ENCODE results near the gene MYO3B.
"Not testable (repeated sequence)": the region's sequence is repeated elsewhere in the genome, so short reads cannot be mapped to it uniquely, and the experiment has no call there.

The MYO3B gene

DNA sequence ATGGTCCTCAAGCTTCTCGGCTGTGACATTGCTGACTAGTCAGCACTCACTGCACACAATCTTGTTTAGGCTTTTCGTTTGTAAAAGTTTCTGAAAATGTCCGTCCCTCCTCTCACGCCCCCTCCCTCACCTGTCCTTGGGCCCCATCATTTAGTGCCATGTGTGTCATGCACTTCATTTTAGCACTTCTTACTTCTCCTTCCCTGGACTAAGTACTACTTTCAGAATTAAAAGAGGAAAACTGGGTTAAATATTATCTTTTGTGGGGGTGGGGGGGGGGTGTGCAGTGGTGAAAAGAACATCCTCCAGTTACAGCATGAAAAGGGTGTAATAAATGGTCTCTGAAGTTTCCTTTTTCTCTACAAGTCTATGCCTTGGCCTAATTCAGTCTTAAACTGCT lies 355.2 kb downstream of the MYO3B start:
- DNase-seq, result no peak
- TF ChIP-seq GATA1 (IDR thresholded peaks at IDR 0.05; ENCODE audit: low read depth, low read length) (no peak), POLR2A (IDR thresholded peaks at IDR 0.05; ENCODE audit: low read length) (no peak)

DNA sequence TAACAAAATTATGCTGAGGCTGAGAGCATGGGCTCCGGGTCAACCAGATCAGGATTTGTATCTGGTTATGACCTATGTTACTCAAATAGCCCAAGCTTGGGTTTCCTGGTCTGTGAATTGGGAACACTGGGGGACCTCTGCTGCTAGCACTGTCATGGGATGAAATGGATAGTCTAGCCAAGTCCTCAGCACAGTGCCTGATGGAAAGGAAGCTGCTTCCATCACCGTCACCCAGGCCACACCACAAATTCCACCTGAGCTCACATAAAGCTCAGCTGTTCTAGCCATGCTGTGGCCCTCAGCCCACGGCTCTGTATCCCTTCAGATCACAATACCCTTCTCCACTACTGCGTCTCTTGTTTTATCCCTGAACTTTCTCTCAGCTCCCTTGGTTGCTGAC lies 357.6 kb downstream of the MYO3B start:
- no peak for DNase-seq
- no peak for TF ChIP-seq POLR2A (IDR thresholded peaks at IDR 0.05; ENCODE audit: low read length)
- TF ChIP-seq GATA1 (IDR thresholded peaks at IDR 0.05; ENCODE audit: low read depth, low read length), result no peak

DNA sequence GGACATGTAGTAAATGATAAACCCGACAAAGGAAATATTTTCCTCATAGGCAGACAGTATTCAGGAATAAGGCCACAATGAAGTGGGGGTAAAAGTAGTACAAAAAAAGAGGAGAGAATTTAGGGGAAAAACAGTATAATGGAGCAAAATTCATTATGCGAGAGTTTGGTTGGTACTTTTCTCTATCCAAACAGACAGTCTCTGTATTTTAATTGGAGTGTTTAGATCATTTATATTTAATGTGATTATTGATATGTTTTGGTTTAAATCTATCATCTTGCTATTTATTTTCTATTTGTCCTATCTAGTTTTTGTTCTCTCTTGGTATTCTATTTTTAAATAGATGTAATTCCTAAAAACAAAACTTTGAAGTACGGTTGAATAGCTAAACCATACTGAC lies 366.9 kb downstream of the MYO3B start:
- no peak for TF ChIP-seq GATA1 (IDR thresholded peaks at IDR 0.05; ENCODE audit: low read depth, low read length)
- no peak for TF ChIP-seq POLR2A (IDR thresholded peaks at IDR 0.05; ENCODE audit: low read length)

DNA sequence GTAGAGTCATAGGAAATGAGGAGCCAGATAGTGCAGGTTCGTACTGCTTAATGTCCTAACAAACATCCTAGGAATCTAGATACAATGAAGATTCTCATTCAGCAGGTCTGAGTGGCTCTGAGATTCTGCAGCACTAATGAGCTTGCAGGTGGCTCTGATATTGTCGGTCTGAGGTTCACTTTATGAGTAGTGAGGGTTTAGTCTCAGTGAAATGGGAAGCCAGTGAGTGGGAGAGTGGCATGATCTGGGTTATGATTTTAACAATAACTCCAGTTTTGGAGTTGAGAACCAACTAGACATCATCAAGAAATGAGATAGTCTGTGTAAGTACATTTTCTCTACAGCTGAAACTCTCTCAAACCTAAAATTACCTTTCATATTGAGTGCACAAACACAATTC lies 370.4 kb downstream of the MYO3B start:
- TF ChIP-seq GATA1 (IDR thresholded peaks at IDR 0.05; ENCODE audit: low read depth, low read length) (no peak), POLR2A (IDR thresholded peaks at IDR 0.05; ENCODE audit: low read length) (no peak)
- DNase-seq, result no peak

More for the DNA sequence above, 366.9 kb downstream of the MYO3B start:
- no peak for DNase-seq

DNA sequence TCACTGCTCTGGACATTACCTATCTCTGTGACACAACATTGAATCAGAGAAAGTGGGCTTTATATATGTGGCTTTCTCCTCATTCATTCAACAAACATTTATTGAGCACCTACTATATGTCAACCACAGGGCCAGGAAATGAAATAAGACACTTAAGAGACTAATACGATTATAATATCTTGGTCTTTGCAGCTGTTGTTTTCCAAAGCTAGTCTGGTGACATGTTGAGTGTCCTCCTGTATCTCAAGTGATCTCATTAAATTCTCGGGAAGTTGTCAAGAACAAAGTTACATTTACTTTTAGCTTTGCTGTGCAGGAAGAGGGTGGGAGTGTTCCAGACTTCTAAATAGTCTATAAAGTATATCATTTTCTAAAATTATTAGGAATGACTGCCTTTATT lies 372.6 kb downstream of the MYO3B start:
- TF ChIP-seq GATA1 (IDR thresholded peaks at IDR 0.05; ENCODE audit: low read depth, low read length) (no peak), POLR2A (IDR thresholded peaks at IDR 0.05; ENCODE audit: low read length) (no peak)
- no peak for DNase-seq

DNA sequence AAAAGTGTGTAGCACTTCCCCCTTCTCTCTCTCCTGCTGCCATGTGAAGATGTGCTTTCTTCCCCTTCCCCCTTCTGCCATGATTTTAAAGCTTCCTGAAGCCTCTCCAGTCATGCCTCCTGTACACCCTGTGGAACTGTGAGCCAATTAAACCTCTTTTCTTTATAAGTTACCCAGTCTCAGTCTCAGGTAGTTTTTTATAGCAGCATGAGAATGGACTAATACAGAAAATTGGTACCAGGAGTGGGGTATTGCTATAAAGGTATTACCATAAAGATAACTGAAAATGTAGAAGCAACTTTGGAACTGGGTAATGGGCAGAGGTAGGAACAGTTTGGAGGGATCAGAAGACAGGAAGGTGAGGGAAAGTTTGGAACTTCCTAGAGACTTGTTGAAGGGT lies 374.0 kb downstream of the MYO3B start:
- not testable (repeated sequence) for DNase-seq

DNA sequence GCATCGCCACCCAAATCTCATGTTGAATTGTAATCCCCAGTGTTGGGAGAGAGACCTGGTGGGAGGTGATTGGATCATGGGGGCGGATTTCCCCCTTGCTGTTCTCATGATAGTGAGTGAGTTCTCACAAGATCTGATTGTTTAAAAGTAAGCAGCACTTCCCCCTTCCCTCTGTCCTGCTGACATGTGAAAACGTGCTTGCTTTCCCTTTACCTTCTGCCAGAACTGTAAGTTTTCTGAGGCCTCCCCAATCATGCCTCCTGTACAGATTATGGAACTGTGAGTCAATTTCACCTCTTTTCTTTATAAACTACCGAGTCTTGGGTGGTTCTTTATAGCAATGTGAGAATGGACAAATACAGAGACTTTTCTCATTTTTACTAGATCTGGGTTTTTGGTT lies 375.8 kb downstream of the MYO3B start:
- TF ChIP-seq POLR2A (IDR thresholded peaks at IDR 0.05; ENCODE audit: low read length), result no peak
- TF ChIP-seq GATA1 (IDR thresholded peaks at IDR 0.05; ENCODE audit: low read depth, low read length), result no peak
- DNase-seq, result no peak

DNA sequence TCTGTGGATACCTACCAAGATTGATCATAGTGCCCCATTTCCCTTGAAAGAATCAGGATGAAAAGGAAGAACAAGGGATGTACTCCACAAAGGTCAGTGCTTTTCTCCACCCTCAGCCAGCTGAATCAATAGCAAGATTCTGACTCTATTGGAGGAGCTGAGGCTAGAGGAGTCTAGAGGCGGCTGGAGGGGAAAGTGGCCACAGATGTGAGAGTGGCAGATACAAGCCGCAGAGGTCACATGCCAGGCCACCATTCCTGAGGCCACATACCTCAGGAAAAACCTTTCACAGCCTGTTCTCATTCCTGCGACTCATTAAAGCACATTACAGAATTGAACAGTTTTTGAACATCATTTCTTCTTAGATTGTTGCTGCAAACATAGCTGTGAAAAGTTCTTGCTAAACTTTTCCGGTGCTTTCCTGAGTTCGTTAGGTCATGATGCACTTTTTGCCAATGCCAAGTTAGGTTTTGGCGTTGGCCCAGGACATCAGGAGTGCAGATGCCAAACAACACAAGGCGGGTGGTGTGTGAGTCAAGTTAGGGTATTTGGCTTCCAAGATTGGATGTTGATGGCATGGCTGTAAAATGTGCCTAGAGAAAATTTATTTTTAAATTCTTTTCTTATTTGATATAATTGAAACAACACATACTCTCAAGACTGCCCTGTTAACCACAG lies 376.5 kb downstream of the MYO3B start:
- DNase-seq, result no peak
- TF ChIP-seq POLR2A (IDR thresholded peaks at IDR 0.05; ENCODE audit: low read length), result no peak
- TF ChIP-seq GATA1 (IDR thresholded peaks at IDR 0.05; ENCODE audit: low read depth, low read length), result no peak

DNA sequence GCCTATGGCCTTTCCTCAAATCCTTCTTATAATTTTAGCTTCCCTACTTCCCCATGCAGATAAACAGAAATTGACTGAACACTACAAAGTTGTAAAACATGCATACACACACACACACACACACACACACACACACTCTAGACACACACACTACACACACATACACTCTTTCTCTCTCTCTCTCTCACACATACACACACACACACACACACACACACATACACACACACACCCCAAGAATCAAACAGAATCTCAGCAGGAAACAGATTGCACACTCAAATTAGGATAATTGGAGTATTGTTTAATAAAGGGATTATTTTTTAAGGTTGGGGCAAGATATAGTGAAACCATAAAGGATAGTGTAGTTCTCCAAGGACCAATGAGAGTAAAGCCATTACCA lies 385.0 kb downstream of the MYO3B start:
- TF ChIP-seq GATA1 (IDR thresholded peaks at IDR 0.05; ENCODE audit: low read depth, low read length), result no peak
- no peak for TF ChIP-seq POLR2A (IDR thresholded peaks at IDR 0.05; ENCODE audit: low read length)

DNA sequence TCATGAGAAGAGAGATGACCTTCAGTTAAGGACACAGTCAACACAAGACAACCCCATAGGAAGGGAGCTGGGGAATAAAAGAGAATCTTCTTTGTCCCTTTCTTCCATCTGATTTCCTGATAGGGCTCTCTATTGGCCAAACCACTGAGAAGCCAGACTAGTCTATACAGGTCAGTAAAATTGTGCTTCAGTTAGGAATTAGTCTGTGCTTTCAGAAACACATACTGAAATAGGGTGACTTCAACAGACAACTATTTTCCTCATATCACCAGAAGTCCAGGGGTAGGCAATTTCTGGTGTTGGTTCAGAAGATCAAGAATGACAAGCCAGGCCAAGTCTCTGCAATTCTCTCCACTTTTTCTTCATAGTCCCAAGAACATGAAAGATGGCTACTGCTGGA lies 385.5 kb downstream of the MYO3B start:
- no peak for TF ChIP-seq GATA1 (IDR thresholded peaks at IDR 0.05; ENCODE audit: low read depth, low read length)
- no peak for TF ChIP-seq POLR2A (IDR thresholded peaks at IDR 0.05; ENCODE audit: low read length)
- no peak for DNase-seq

More for the DNA sequence above, 385.0 kb downstream of the MYO3B start:
- DNase-seq, result no peak

DNA sequence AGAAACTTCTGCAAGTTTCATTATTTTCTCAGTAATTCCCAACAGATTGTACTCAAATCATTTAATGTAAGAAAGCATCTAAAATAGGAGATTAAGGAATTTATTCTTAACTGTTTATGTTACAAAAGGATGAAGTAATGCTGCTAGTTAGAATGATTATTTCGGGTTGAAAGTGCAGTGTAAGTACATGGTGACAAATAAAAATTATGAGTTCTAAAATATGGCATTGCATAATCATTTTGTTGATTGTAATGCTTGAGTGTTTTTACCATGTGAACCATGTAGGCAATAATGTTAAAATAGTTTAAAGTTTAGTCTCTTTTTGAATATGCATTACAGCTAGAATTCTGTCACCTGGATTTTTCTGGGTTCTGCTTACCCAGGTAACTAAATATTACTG lies 388.2 kb downstream of the MYO3B start:
- no peak for DNase-seq
- TF ChIP-seq POLR2A (IDR thresholded peaks at IDR 0.05; ENCODE audit: low read length), result no peak
- TF ChIP-seq GATA1 (IDR thresholded peaks at IDR 0.05; ENCODE audit: low read depth, low read length), result no peak

DNA sequence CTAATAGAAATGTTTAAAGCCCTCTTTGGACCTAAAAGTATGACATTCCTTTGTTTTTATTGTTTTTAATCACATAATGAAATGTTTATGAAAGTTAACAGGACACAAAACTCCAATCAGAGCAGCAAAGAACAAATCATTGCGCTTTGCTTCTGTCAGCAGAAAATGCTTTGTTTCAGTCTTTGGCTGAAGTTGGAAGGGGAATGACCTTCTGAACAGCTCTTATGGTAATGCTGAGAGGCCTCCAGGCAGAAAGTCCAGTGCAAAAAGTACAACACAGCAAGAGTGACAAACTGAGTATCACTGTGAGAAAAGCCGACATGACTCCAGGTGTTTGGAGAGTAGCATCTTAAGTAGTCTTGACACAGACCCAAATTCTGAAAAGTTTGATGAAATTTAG lies 389.5 kb downstream of the MYO3B start:
- no peak for TF ChIP-seq GATA1 (IDR thresholded peaks at IDR 0.05; ENCODE audit: low read depth, low read length)
- no peak for TF ChIP-seq POLR2A (IDR thresholded peaks at IDR 0.05; ENCODE audit: low read length)
- DNase-seq, result no peak

DNA sequence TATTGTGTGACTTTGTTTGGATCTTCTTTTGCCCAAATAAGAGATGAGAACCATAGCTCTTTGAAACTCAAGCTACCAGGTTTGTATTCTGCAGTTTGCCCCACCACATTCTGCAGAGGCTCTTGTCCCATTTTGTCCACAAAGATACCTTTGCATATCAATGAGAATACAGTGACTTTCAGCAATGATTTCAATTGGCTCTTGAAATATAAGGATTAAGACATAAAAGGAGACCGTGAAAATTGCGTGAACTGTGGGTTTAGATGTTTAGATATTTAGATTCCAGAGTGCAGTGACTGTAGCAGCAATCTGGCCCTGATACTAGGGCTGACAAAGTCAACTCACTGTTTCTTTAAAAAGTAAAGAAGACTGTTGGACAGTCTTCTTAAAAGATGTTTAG lies 390.6 kb downstream of the MYO3B start:
- DNase-seq, result no peak
- TF ChIP-seq GATA1 (IDR thresholded peaks at IDR 0.05; ENCODE audit: low read depth, low read length), result no peak
- TF ChIP-seq POLR2A (IDR thresholded peaks at IDR 0.05; ENCODE audit: low read length), result no peak

DNA sequence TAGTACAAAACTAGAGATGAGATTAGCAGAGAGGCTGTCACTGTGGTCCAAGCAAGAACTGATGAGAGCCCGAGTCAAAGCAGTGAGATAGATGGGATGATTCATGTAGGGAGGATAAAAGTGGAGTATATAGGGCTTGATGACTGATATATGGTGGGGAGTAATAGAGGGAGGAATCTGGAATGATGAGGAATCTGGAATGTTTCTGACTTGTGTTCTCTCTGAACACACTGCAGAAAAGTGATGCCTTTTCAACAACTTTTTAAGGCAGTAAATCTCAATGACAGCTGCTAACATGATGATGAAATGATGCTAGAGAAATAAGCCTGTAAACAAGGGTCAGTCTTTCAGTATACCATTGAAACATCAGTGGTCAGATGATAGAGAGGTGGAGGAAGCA lies 393.7 kb downstream of the MYO3B start:
- TF ChIP-seq POLR2A (IDR thresholded peaks at IDR 0.05; ENCODE audit: low read length), result no peak
- TF ChIP-seq GATA1 (IDR thresholded peaks at IDR 0.05; ENCODE audit: low read depth, low read length), result no peak
- no peak for DNase-seq

DNA sequence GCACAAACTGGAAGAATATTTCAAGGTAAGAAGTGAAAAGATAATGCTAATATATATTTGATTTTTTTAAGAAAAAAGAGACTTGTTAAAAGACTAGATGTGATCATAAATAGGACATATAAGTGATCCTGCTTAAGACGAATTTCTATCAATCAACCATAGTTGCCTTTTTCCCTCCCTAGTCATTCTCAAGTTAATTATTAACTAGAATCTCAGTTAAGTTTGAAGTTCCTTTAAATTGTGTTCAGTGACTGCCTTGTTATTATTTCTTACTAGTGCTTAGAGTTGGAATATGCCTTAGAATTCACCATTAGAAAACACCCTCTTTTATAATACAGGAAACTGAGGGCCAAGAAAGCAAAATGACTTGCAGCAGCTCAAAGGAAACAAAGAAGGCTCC lies 395.7 kb downstream of the MYO3B start:
- DNase-seq, result no peak
- TF ChIP-seq GATA1 (IDR thresholded peaks at IDR 0.05; ENCODE audit: low read depth, low read length) (no peak), POLR2A (IDR thresholded peaks at IDR 0.05; ENCODE audit: low read length) (no peak)

DNA sequence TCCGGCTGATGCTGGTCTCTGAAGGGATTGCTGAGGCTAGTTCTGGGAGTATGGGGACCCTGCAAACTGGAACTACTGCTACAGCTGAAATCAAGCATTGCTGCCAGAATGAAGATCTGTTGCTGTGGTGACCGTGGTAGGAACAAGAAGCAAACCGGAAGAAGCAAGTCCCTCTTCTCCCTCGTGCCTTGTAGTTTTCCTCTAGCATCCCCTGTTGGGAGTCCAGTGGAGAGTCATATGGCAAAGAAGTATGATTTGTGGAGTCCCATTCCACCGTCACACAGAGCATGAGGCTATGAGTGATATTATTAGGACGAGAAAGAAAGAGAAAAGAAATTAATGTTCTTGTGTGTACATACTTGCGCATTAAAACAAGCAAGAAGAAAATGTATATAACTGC lies 398.3 kb downstream of the MYO3B start:
- TF ChIP-seq GATA1 (IDR thresholded peaks at IDR 0.05; ENCODE audit: low read depth, low read length) (no peak), POLR2A (IDR thresholded peaks at IDR 0.05; ENCODE audit: low read length) (no peak)
- no peak for DNase-seq
